Measurements from ENCODE around the gene ST6GALNAC3.
"Not testable (repeated sequence)": the region's sequence is repeated elsewhere in the genome, so short reads cannot be mapped to it uniquely, and the experiment has no call there.

ST6GALNAC3 gene

GRCh38 chr1:76341816-76342215 is 267.3 kb downstream of the ST6GALNAC3 start:
- DNase-seq (ENCODE audit: low read depth) = not testable (repeated sequence)

GRCh38 chr1:76343356-76343755 is 268.8 kb downstream of the ST6GALNAC3 start:
- DNase-seq (ENCODE audit: low read depth) = no peak

- no peak for DNase-seq (ENCODE audit: low read depth)
Measured at GRCh38 chr1:76351655-76352054, 277.1 kb downstream of the ST6GALNAC3 start.

- no peak for DNase-seq (ENCODE audit: low read depth)
Measured at GRCh38 chr1:76352741-76353435, 278.3 kb downstream of the ST6GALNAC3 start.

- DNase-seq (ENCODE audit: low read depth) = no peak
Measured at GRCh38 chr1:76354236-76354635, 279.7 kb downstream of the ST6GALNAC3 start.

GRCh38 chr1:76366726-76367125 is 292.2 kb downstream of the ST6GALNAC3 start:
- no peak for DNase-seq (ENCODE audit: low read depth)

- DNase-seq (ENCODE audit: low read depth) = no peak
Measured at GRCh38 chr1:76371941-76372340, 297.4 kb downstream of the ST6GALNAC3 start.

GRCh38 chr1:76374086-76374485 is 299.5 kb downstream of the ST6GALNAC3 start:
- DNase-seq (ENCODE audit: low read depth) = no peak

- no peak for DNase-seq (ENCODE audit: low read depth)
Measured at GRCh38 chr1:76377247-76377646, 302.7 kb downstream of the ST6GALNAC3 start.

GRCh38 chr1:76379506-76379905 is 305.0 kb downstream of the ST6GALNAC3 start:
- no peak for DNase-seq (ENCODE audit: low read depth)

GRCh38 chr1:76381450-76382097 is 307.0 kb downstream of the ST6GALNAC3 start:
- peak; percentile 1 for DNase-seq (ENCODE audit: low read depth)

- DNase-seq (ENCODE audit: low read depth) = no peak
Measured at GRCh38 chr1:76388261-76388660, 313.7 kb downstream of the ST6GALNAC3 start.

GRCh38 chr1:76390456-76390855 is 315.9 kb downstream of the ST6GALNAC3 start:
- DNase-seq (ENCODE audit: low read depth) = no peak

- no peak for DNase-seq (ENCODE audit: low read depth)
Measured at GRCh38 chr1:76395059-76395458, 320.5 kb downstream of the ST6GALNAC3 start.

- DNase-seq (ENCODE audit: low read depth) = no peak
Measured at GRCh38 chr1:76402128-76402527, 327.6 kb downstream of the ST6GALNAC3 start.

- no peak for DNase-seq (ENCODE audit: low read depth)
Measured at GRCh38 chr1:76408303-76408702, 333.8 kb downstream of the ST6GALNAC3 start.

- no peak for DNase-seq (ENCODE audit: low read depth)
Measured at GRCh38 chr1:76410499-76410898, 336.0 kb downstream of the ST6GALNAC3 start.

- DNase-seq (ENCODE audit: low read depth) = no peak
Measured at GRCh38 chr1:76418531-76418930, 344.0 kb downstream of the ST6GALNAC3 start.

GRCh38 chr1:76419603-76420002 is 345.1 kb downstream of the ST6GALNAC3 start:
- DNase-seq (ENCODE audit: low read depth) = no peak

GRCh38 chr1:76425201-76426145 is 350.9 kb downstream of the ST6GALNAC3 start:
- peak; percentile 11 for DNase-seq (ENCODE audit: low read depth)

GRCh38 chr1:76426606-76427005 is 352.1 kb downstream of the ST6GALNAC3 start:
- no peak for DNase-seq (ENCODE audit: low read depth)

GRCh38 chr1:76428028-76428427 is 353.5 kb downstream of the ST6GALNAC3 start:
- DNase-seq (ENCODE audit: low read depth) = no peak

- DNase-seq (ENCODE audit: low read depth) = no peak
Measured at GRCh38 chr1:76430531-76430930, 356.0 kb downstream of the ST6GALNAC3 start.

All from EH (cell line).